Measurements from ENCODE around the gene AFDN. TPM values are rescaled to one million over a fixed set of nuclear protein-coding genes. Genes with fewer than 3 reads are reported as not detected.

AFDN gene
- total and polyA plus RNA-seq, 2 donors (not counting 1 experiment from before 2014, with no cell fraction given) = 21.0 to 57.1 TPM

- Histone ChIP-seq H2AFZ (ENCODE audit: low read length) (no peak overlapping the region), H3K4me3 (replicated peaks in 1 of 4; ENCODE audit: control extremely low read depth in 1 of 4, insufficient read depth in 1 of 4, low read depth in 3 of 4, low read length in 4 of 4) (no peak overlapping the region), H3K27ac (ENCODE audit: insufficient read depth, low read length) (no peak overlapping the region), H3K4me2 (ENCODE audit: extremely low read depth, insufficient read depth, low read length) (no peak overlapping the region), H3K9me3 (ENCODE audit: control insufficient read depth, insufficient read depth, low read depth, low read length) (no peaks in the 10 kb centered on the region), H3K9ac (ENCODE audit: insufficient read depth, low read length) (no peak overlapping the region), H3K4me1 (ENCODE audit: control insufficient read depth, extremely low read depth, insufficient read depth, low read length) (no peaks in the 10 kb centered on the region), H3K36me3 (ENCODE audit: control insufficient read depth, insufficient read depth, low read length) (no peaks in the 10 kb centered on the region), H3K79me2 (ENCODE audit: control insufficient read depth, insufficient read depth, low read length) (no peaks in the 10 kb centered on the region), H3K27me3 (ENCODE audit: control insufficient read depth, insufficient read depth, low read length) (no peaks in the 10 kb centered on the region), H4K20me1 (ENCODE audit: control insufficient read depth, extremely low read depth, insufficient read depth, low read length) (no peaks in the 10 kb centered on the region)
- TF ChIP-seq CTCF (conservative IDR thresholded peaks at IDR 0.05 in 1 of 2, IDR thresholded peaks at IDR 0.05 in 1 of 2; ENCODE audit: low read depth in 1 of 2, low read length in 2 of 2) = no peak
- TF ChIP-seq EZH2 (IDR thresholded peaks at IDR 0.05; ENCODE audit: low read length, missing control alignments) = no peak
- DNase-seq (ENCODE audit: low read depth in 2 of 2) = no peak
Measured at GRCh38 chr6:167797476-167798265, 29.0 kb upstream of the AFDN start.

GRCh38 chr6:167798453-167798852, 28.3 kb upstream of the AFDN start:
- Histone ChIP-seq H3K36me3 (ENCODE audit: control insufficient read depth, insufficient read depth, low read length) (no peaks in the 10 kb centered on the region), H2AFZ (ENCODE audit: low read length) (no peak overlapping the region)
- TF ChIP-seq EZH2 (IDR thresholded peaks at IDR 0.05; ENCODE audit: low read length, missing control alignments) = no peak
- TF ChIP-seq CTCF (conservative IDR thresholded peaks at IDR 0.05 in 1 of 2, IDR thresholded peaks at IDR 0.05 in 1 of 2; ENCODE audit: low read depth in 1 of 2, low read length in 2 of 2) = no peak

GRCh38 chr6:167799033-167799821, 27.5 kb upstream of the AFDN start:
- H4K20me1 ChIP-seq (ENCODE audit: control insufficient read depth, extremely low read depth, insufficient read depth, low read length) = no peaks in the 10 kb centered on the region
- H2AFZ ChIP-seq (ENCODE audit: low read length) = no peak overlapping the region
- no peaks in the 10 kb centered on the region for H3K27me3 ChIP-seq (ENCODE audit: control insufficient read depth, insufficient read depth, low read length)
- no peaks in the 10 kb centered on the region for H3K79me2 ChIP-seq (ENCODE audit: control insufficient read depth, insufficient read depth, low read length)
- no peak overlapping the region for H3K27ac ChIP-seq (ENCODE audit: insufficient read depth, low read length)
- H3K4me3 ChIP-seq (replicated peaks in 1 of 4; ENCODE audit: control extremely low read depth in 1 of 4, insufficient read depth in 1 of 4, low read depth in 3 of 4, low read length in 4 of 4) = no peak overlapping the region
- DNase-seq (ENCODE audit: low read depth in 2 of 2) = peak in 1 of 2 donors; percentile 27
- no peaks in the 10 kb centered on the region for H3K9me3 ChIP-seq (ENCODE audit: control insufficient read depth, insufficient read depth, low read depth, low read length)
- no peak overlapping the region for H3K9ac ChIP-seq (ENCODE audit: insufficient read depth, low read length)
- H3K4me2 ChIP-seq (ENCODE audit: extremely low read depth, insufficient read depth, low read length) = no peak overlapping the region
- no peaks in the 10 kb centered on the region for H3K36me3 ChIP-seq (ENCODE audit: control insufficient read depth, insufficient read depth, low read length)
- no peak for TF ChIP-seq EZH2 (IDR thresholded peaks at IDR 0.05; ENCODE audit: low read length, missing control alignments)
- no peak for TF ChIP-seq CTCF (conservative IDR thresholded peaks at IDR 0.05 in 1 of 2, IDR thresholded peaks at IDR 0.05 in 1 of 2; ENCODE audit: low read depth in 1 of 2, low read length in 2 of 2)
- H3K4me1 ChIP-seq (ENCODE audit: control insufficient read depth, extremely low read depth, insufficient read depth, low read length) = no peaks in the 10 kb centered on the region

More at GRCh38 chr6:167798453-167798852, 28.3 kb upstream of the AFDN start:
- Histone ChIP-seq H3K9me3 (ENCODE audit: control insufficient read depth, insufficient read depth, low read depth, low read length) (no peaks in the 10 kb centered on the region), H3K27ac (ENCODE audit: insufficient read depth, low read length) (no peak overlapping the region), H4K20me1 (ENCODE audit: control insufficient read depth, extremely low read depth, insufficient read depth, low read length) (no peaks in the 10 kb centered on the region), H3K9ac (ENCODE audit: insufficient read depth, low read length) (no peak overlapping the region), H3K4me1 (ENCODE audit: control insufficient read depth, extremely low read depth, insufficient read depth, low read length) (no peaks in the 10 kb centered on the region), H3K4me3 (replicated peaks in 1 of 4; ENCODE audit: control extremely low read depth in 1 of 4, insufficient read depth in 1 of 4, low read depth in 3 of 4, low read length in 4 of 4) (no peak overlapping the region), H3K27me3 (ENCODE audit: control insufficient read depth, insufficient read depth, low read length) (no peaks in the 10 kb centered on the region), H3K4me2 (ENCODE audit: extremely low read depth, insufficient read depth, low read length) (no peak overlapping the region), H3K79me2 (ENCODE audit: control insufficient read depth, insufficient read depth, low read length) (no peaks in the 10 kb centered on the region)
- DNase-seq (ENCODE audit: low read depth in 2 of 2) = no peak
